Heart left ventricle (tissue), 13 donors: ENCODE measurements around the gene HACE1.

Source experiments
- POLR2A ChIP-seq, 2 donors: fragments of 450-650 bp; IDR thresholded peaks; one replicate each; pipeline ENCODE4 v1.6.1; 2017; ENCODE audit warnings: antibody characterized with exemption in 2 of 2, mild to moderate bottlenecking in 2 of 2, moderate library complexity in 2 of 2
- TF ChIP-seq, protein P1 (sequence below), 12 donors: fragments of 200-600 bp; sonication (generic) in 4 of 12; IDR thresholded peaks; one replicate each; pipeline versions ENCODE4 v1.5.0 to v1.8.0; 2018 to 2022; ENCODE audit warnings: antibody characterized with exemption in 12 of 12, mild to moderate bottlenecking in 5 of 12
- donor health status: ischemic (EF 13 %, LVEDD 7.1; RV severe dilation, severe dysfunction).
- donor health status: DM: no; HTN: yes; CAD: no.
- donor health status: DM: no; HTN: no; CAD: no.
- donor health status: ischemic (EF 25% LVEDD 6.9; RV normal size, moderate dysfunction).
- donor health status: ischemic (EF 25% LVEDD 5.7; RV mildly dilated, moderate dysfunction).
- donor health status: ischemic (EF 35%, LVEDD 5.7; RV mildly dilated, moderate dysfunction).
- donor health status: nonischemic (EF 11% LVEDD 7.7; RV severe dilation, severe dysfunction).
- donor health status: DM: yes; HTN: yes; CAD: no.
- donor health status: PGD.
- donor health status: ischemic (EF 29% LVEDD 5.4; RV normal size, mild dysfunction).
- donor health status: nonischemic (EF 23%, LVEDD 6.1; RV moderate dilation, normal function).

DNA sequence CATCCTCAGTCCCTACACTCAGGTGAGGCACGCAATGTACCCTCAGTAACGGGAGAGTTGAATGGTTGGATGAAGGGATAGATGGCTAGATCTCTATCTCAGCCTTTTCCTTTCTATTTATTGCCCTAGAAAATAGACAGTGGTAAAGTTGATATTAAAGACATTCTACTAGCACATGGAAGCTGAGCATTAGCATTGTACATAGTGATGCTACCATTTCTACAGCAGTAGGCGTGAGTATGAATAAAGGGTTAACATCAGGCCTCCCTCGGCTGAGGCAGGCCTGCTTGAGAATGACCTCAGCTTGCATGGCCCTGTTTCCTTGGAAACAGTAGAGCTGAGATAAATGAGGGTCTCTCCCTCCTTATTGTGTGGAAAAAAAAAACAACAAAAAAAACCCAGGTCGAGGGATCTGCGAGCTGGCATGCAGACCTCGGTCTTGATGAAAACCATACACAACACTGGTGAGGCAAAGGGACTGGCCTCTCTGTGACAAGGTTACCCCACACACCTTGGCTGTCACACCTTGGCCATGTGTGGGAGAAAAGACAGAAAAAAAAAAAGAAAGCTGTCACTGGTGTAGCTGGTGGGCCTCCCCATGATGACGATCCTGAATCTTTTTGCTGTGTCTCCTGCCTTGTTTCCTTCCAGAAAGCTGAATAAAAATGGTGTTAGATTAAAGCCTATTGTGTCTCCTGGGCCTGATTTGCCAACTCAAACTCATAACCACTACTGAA is 160.0 kb downstream of the HACE1 start:
- TF ChIP-seq, protein P1, sequence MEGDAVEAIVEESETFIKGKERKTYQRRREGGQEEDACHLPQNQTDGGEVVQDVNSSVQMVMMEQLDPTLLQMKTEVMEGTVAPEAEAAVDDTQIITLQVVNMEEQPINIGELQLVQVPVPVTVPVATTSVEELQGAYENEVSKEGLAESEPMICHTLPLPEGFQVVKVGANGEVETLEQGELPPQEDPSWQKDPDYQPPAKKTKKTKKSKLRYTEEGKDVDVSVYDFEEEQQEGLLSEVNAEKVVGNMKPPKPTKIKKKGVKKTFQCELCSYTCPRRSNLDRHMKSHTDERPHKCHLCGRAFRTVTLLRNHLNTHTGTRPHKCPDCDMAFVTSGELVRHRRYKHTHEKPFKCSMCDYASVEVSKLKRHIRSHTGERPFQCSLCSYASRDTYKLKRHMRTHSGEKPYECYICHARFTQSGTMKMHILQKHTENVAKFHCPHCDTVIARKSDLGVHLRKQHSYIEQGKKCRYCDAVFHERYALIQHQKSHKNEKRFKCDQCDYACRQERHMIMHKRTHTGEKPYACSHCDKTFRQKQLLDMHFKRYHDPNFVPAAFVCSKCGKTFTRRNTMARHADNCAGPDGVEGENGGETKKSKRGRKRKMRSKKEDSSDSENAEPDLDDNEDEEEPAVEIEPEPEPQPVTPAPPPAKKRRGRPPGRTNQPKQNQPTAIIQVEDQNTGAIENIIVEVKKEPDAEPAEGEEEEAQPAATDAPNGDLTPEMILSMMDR (IDR thresholded peaks at IDR 0.05) = no peak
- TF ChIP-seq POLR2A (IDR thresholded peaks at IDR 0.05) = no peak
